Measurements from ENCODE around the gene POTEF. TPM values are rescaled to one million over a fixed set of nuclear protein-coding genes. Genes with fewer than 3 reads are reported as not detected.
A peak's percentile ranks its signal among the peaks of the same experiment; 100 is the strongest.
"Not testable (repeated sequence)": the region's sequence is repeated elsewhere in the genome, so short reads cannot be mapped to it uniquely, and the experiment has no call there.

POTEF gene
- not detected for total RNA-seq
- long read RNA-seq, result 0 reads

GRCh38 chr2:130129120-130129829 is at the start of gene POTEF:
Gene POTEF, minus strand, starts transcription at chr2:130129222. Its CDS starts 8,707 bp downstream, at chr2:130120515.
- intact Hi-C loops (cut with DNase I); DNase-seq; ATAC-seq (ENCODE audit: poor library complexity): not testable (repeated sequence)

GRCh38 chr2:130174866-130175265 is 45.8 kb upstream of the POTEF start:
- intact Hi-C loops (cut with DNase I); DNase-seq: not testable (repeated sequence)
- ATAC-seq (ENCODE audit: poor library complexity), result peak; percentile 86

- DNase-seq (no peak), ATAC-seq (ENCODE audit: poor library complexity) (no peak)
- intact Hi-C loops (cut with DNase I), result no loop called here
Measured at GRCh38 chr2:130169896-130170295, 40.9 kb upstream of the POTEF start.

DNA sequence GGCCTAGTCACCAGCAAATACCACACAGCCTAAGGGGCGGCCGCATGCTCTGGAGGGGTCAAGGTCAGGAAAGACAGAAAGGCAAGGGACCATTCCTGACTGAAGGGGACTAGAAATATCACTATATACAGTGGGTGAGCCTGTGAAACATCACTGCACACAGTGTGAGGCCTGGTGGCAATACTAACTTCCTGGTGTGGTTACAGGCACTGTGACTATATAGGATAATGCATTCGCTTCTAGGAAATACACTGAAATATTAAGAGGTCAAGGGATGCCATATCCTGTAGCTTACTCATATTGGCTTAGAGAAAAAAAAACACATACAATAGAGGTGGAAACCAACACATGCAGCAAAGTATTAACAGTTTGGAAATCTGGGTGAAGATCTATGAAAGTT is 40.1 kb upstream of the POTEF start:
- intact Hi-C loops (cut with DNase I); ATAC-seq (ENCODE audit: poor library complexity); DNase-seq: not testable (repeated sequence)

GRCh38 chr2:130166611-130167010 is 37.6 kb upstream of the POTEF start:
- DNase-seq; ATAC-seq (ENCODE audit: poor library complexity); intact Hi-C loops (cut with DNase I): not testable (repeated sequence)

DNA sequence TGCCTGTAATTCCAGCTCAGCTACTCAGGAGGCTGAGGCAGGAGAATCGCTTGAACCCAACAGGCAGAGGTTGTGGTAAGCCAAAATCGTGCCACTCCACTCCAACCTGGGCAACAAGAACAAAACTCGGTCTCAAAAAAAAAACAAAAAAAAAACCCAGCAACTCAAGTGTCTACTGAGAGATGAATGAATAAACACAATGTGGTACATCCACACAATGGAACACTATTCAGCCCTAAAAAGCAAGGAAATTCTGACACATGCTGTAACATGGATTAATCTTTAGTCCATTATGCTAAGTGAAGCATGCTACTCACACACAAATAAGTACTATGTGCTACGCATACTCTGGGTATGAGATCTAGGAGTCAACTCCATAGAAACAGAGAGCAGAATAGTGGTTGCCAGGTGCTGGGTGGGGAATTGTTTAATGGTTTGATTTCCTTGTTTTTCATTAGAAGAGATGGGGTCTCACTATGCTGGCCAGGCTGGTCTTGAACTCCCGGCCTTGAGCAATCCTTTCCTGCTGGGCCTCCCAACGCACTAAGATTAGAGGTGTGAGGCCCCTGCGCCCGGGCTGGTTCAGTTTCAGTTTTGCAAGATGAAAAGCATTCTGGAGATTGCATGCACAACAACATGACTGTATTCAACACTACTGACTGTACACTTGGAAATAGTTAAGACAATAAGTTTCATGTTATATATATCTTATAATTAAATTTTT is 36.4 kb upstream of the POTEF start:
- DNase-seq (no peak), ATAC-seq (ENCODE audit: poor library complexity) (no peak)
- intact Hi-C loops (cut with DNase I), result no loop called here

GRCh38 chr2:130162968-130163367 is 33.9 kb upstream of the POTEF start:
- DNase-seq, result no peak
- intact Hi-C loops (cut with DNase I), result no loop called here
- ATAC-seq (ENCODE audit: poor library complexity), result no peak

DNA sequence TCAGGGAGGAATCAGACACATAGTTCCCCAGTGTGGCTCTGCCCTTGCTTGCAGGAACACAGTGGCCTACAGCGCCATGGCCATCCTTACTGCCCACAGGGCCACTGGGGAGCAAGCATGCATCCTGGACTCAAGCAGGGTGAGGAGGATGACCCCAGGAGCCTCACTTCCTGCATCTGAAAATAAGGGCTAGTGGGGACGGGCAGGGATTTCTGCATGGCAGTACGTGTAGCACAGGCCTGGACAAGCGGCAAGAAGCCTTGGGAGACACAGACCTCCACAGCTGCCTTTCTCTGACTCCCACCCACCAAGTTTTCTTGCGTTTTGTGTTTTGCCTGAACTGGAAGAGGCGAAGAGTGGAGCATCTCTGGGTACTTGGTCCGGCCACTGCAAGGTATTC is 33.5 kb upstream of the POTEF start:
- intact Hi-C loops (cut with DNase I), result not testable (repeated sequence)

DNA sequence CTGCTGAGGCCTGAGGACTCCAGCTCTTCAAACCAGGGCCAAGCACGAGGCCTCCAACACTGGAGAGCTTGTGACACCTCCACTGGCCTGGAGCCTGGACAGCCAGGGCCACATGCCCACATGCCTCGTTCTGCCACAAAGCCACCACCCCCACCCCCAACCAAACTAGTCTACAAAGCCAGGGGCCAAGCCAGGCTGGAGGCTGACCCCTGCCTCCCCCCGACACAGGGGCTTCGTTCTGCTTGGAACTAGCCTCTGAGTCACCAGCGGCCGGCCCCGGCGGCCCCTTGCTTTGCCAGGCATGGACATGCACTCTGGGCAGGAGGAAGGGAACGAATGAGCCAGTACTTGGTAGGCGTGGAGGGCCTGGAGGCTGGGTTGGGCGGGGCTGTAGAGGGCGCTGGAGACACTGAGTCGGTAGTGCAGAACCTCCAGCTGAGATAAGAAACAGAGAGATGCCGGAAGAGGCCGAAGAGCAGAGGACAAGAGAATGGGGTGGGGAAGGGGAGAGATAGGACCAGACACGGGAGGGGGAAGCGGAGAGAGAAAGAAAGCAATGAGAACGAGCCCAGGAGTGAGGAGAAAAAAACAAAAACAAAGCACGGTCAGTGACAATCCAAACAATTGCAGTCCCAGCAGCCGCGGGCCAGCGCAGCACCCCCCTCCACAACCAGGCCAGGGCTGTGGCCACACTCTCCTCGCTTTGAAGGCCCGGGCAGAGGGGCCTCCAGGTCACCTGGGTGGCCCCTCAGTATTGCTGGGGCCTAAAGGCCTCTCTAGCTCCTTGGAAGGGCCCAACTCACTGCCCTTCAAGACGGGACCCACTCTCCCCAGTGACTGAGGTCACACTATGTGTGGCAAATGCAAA is 32.0 kb upstream of the POTEF start:
- intact Hi-C loops (cut with DNase I), result not testable (repeated sequence)
- DNase-seq (peak; percentile 72), ATAC-seq (ENCODE audit: poor library complexity) (peak; percentile 81)

More for the DNA sequence above, 33.5 kb upstream of the POTEF start:
- ATAC-seq (ENCODE audit: poor library complexity); DNase-seq: not testable (repeated sequence)

DNA sequence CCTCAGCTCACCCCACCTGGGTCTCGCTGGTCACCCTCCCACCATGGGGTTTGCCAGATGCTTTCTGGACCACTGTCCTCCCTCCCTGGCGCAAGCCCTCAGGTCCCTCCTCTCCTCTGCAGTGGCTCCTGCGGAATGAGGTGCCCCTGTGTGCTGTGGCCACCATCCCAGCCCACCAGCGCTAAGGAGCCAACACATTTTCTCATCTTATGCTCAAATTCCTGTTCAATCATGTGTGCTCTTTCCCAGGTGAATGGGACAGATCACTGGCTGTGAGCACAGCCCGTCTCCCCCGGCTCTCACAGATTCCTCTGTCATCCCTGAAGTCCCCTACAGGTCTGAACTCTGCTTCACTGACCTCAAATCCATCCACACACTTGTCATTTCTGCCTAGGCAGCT is 31.1 kb upstream of the POTEF start:
- intact Hi-C loops (cut with DNase I), result no loop called here
- ATAC-seq (ENCODE audit: poor library complexity), result no peak
- no peak for DNase-seq

- DNase-seq; ATAC-seq (ENCODE audit: poor library complexity): not testable (repeated sequence)
- intact Hi-C loops (cut with DNase I), result loop anchor here (5.0 kb wide), 1 partner anchor 173 kb away; no protein-coding TSS in a partner anchor
Measured at GRCh38 chr2:130159376-130159775, 30.4 kb upstream of the POTEF start.

- no peak for DNase-seq
- no peak for ATAC-seq (ENCODE audit: poor library complexity)
- intact Hi-C loops (cut with DNase I), result loop anchor here (5.0 kb wide), 1 partner anchor 174 kb away; no protein-coding TSS in a partner anchor
Measured at GRCh38 chr2:130158631-130159030, 29.6 kb upstream of the POTEF start.

GRCh38 chr2:130157825-130158514 is 28.9 kb upstream of the POTEF start:
- intact Hi-C loops (cut with DNase I), result loop anchor here (5.0 kb wide), 1 partner anchor 174 kb away; no protein-coding TSS in a partner anchor
- ATAC-seq (ENCODE audit: poor library complexity); DNase-seq: not testable (repeated sequence)

DNA sequence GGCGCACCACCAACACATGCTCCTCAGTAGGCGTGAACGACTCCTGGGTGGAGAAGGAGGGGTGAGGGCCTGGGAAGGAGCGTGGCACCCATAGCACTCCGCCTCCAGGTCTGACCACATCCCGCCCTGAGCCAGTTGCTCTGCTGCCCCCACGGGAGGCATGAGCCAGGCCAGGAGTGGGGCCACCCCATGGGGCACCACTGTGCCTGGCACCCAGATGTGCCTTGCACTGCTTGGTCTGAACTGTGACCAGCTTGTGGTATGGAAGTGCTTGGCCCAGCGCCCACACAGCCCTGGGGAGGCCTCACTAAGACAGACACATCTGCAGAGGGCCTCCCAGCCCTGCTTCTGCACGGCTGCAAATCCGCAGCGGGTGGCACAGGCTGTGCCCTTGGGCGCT is 28.3 kb upstream of the POTEF start:
- intact Hi-C loops (cut with DNase I), result loop anchor here (5.0 kb wide), 1 partner anchor 175 kb away; no protein-coding TSS in a partner anchor
- ATAC-seq (ENCODE audit: poor library complexity); DNase-seq: not testable (repeated sequence)

DNA sequence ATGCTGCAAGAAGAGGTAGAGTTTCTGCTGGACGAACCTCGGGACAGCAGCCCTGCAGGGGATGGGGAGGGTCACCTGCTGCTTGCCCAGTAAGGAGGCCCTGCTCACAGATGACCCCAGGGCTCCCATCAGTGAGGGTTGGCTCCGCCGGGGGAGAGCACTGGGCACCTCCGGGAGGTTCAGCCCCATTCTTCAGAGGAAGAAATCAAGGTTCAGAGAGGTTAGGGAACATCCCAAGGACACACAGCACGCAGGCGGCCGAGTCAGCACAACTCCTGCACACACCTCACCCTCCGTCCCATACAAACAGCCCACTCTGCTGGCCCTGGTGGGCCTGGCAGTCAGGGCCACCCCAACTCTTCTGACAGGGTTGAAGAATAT is 27.6 kb upstream of the POTEF start:
- DNase-seq, result no peak
- no peak for ATAC-seq (ENCODE audit: poor library complexity)
- intact Hi-C loops (cut with DNase I), result loop anchor here (5.0 kb wide), 1 partner anchor 176 kb away; no protein-coding TSS in a partner anchor

DNA sequence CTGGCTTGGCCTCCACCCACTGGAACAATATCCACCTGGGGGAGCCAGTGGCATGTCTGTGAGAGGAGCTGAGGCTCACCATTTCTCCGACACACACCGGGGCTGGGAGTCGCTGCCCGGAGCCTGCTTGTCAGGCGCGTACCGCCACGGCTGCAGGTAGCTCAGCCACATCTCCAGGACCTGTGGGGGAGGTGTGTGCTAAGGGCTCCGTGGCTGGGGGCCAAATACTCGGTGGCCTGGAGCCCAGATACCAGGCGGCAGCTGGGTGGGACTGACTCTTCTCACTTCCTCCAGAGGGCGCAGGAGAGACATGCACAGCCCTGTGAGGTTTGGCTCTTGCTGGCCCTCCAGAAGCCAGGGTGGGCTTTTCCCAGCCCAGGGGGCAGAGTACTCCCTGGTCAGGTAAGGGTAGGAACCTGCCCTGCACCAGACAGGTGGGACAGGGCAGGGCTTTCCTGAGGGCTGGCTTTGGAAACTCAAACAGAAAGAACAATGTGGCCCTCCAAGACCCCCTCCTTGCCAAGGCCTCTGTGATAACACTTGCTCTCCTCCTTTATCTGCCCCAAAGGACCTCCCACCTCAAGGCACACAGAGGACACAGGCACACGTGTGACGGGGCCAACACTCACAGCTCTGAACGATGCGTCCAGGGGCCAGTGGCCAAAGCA is 27.1 kb upstream of the POTEF start:
- ATAC-seq (ENCODE audit: poor library complexity) (peak; percentile 83), DNase-seq (peak; percentile 81)
- intact Hi-C loops (cut with DNase I), result loop anchor here (5.0 kb wide), 1 partner anchor 176 kb away; no protein-coding TSS in a partner anchor
